ENCODE results near the gene SAXO1.
A peak's percentile ranks its signal among the peaks of the same experiment; 100 is the strongest.

Gene SAXO1

DNA sequence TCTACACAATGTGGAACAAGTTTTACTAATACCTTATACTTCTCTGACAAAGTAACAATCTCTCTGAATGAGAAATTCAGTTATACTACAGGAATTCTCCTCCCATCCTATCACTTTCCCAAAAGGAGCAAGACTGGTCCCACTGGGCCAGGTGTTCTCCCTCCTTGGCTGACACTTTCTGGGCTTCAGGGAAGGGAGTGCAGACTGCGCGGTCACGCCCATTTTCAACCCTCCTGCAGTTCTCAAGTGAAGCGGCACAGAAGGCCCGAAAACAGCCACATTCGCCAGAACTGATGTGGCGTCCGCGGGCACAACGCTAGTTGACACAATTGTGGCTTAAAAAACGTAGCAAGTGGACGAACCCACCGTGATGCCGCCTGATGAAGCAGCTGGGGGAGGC is 603 bp downstream of the SAXO1 start:
- Histone ChIP-seq H3K4me3 (ENCODE audit: severe bottlenecking) (no peak overlapping the region), H3K36me3 (ENCODE audit: low read depth) (no peaks in the 10 kb centered on the region), H3K27ac (ENCODE audit: poor library complexity, severe bottlenecking) (no peak overlapping the region), H3K9me3 (ENCODE audit: severe bottlenecking) (no peaks in the 10 kb centered on the region), H3K27me3 (ENCODE audit: insufficient read depth, poor library complexity, severe bottlenecking) (no peaks in the 10 kb centered on the region), H3K4me1 (ENCODE audit: insufficient read depth, poor library complexity, severe bottlenecking) (no peaks in the 10 kb centered on the region)
- no peak for TF ChIP-seq CTCF (IDR thresholded peaks at IDR 0.05; ENCODE audit: poor library complexity, severe bottlenecking)
- ATAC-seq (ENCODE audit: low read depth) (no peak), DNase-seq (ENCODE audit: low spot score) (no peak)

GRCh38 chr9:19030899-19031298 is 2.1 kb downstream of the SAXO1 start:
- no peak overlapping the region for H3K4me3 ChIP-seq (ENCODE audit: severe bottlenecking)
- no peaks in the 10 kb centered on the region for H3K9me3 ChIP-seq (ENCODE audit: severe bottlenecking)
- no peaks in the 10 kb centered on the region for H3K4me1 ChIP-seq (ENCODE audit: insufficient read depth, poor library complexity, severe bottlenecking)
- no peak for TF ChIP-seq CTCF (IDR thresholded peaks at IDR 0.05; ENCODE audit: poor library complexity, severe bottlenecking)
- H3K27ac ChIP-seq (ENCODE audit: poor library complexity, severe bottlenecking): no peak overlapping the region
- no peaks in the 10 kb centered on the region for H3K27me3 ChIP-seq (ENCODE audit: insufficient read depth, poor library complexity, severe bottlenecking)
- DNase-seq (ENCODE audit: low spot score) (no peak), ATAC-seq (ENCODE audit: low read depth) (peak; percentile 36; the same call in 1 of the 3 replicates)
- no peaks in the 10 kb centered on the region for H3K36me3 ChIP-seq (ENCODE audit: low read depth)

- Histone ChIP-seq H3K36me3 (ENCODE audit: low read depth) (no peaks in the 10 kb centered on the region), H3K9me3 (ENCODE audit: severe bottlenecking) (no peaks in the 10 kb centered on the region), H3K4me1 (ENCODE audit: insufficient read depth, poor library complexity, severe bottlenecking) (no peaks in the 10 kb centered on the region), H3K27ac (ENCODE audit: poor library complexity, severe bottlenecking) (no peak overlapping the region), H3K27me3 (ENCODE audit: insufficient read depth, poor library complexity, severe bottlenecking) (no peaks in the 10 kb centered on the region), H3K4me3 (ENCODE audit: severe bottlenecking) (no peak overlapping the region)
- peak; percentile 71; the same call in 2 of the 3 replicates for ATAC-seq (ENCODE audit: low read depth)
- TF ChIP-seq CTCF (IDR thresholded peaks at IDR 0.05; ENCODE audit: poor library complexity, severe bottlenecking): peak; percentile 86
- DNase-seq (ENCODE audit: low spot score): no peak
These were observed 4.1 kb downstream of the SAXO1 start for GRCh38 chr9:19028835-19029451.

- Histone ChIP-seq H3K27me3 (ENCODE audit: insufficient read depth, poor library complexity, severe bottlenecking) (no peaks in the 10 kb centered on the region), H3K27ac (ENCODE audit: poor library complexity, severe bottlenecking) (no peak overlapping the region), H3K36me3 (ENCODE audit: low read depth) (no peaks in the 10 kb centered on the region), H3K4me1 (ENCODE audit: insufficient read depth, poor library complexity, severe bottlenecking) (no peaks in the 10 kb centered on the region), H3K4me3 (ENCODE audit: severe bottlenecking) (no peak overlapping the region), H3K9me3 (ENCODE audit: severe bottlenecking) (no peaks in the 10 kb centered on the region)
- no peak for ATAC-seq (ENCODE audit: low read depth)
- no peak for DNase-seq (ENCODE audit: low spot score)
- no peak for TF ChIP-seq CTCF (IDR thresholded peaks at IDR 0.05; ENCODE audit: poor library complexity, severe bottlenecking)
These were observed 5.2 kb downstream of the SAXO1 start for GRCh38 chr9:19027825-19028224.

- no peak for DNase-seq (ENCODE audit: low spot score)
- Histone ChIP-seq H3K9me3 (ENCODE audit: severe bottlenecking) (no peaks in the 10 kb centered on the region), H3K36me3 (ENCODE audit: low read depth) (no peaks in the 10 kb centered on the region), H3K27ac (ENCODE audit: poor library complexity, severe bottlenecking) (no peak overlapping the region), H3K4me3 (ENCODE audit: severe bottlenecking) (no peak overlapping the region), H3K4me1 (ENCODE audit: insufficient read depth, poor library complexity, severe bottlenecking) (no peaks in the 10 kb centered on the region), H3K27me3 (ENCODE audit: insufficient read depth, poor library complexity, severe bottlenecking) (no peaks in the 10 kb centered on the region)
- no peak for TF ChIP-seq CTCF (IDR thresholded peaks at IDR 0.05; ENCODE audit: poor library complexity, severe bottlenecking)
- no peak for ATAC-seq (ENCODE audit: low read depth)
These were observed 6.6 kb downstream of the SAXO1 start for GRCh38 chr9:19026375-19026774.

All from RWPE2 (cell line).